Stimulated activated CD8-positive, alpha-beta memory T cell treated with anti-CD3 and anti-CD28 coated beads, Interleukin-15, amount 100 ng/mL, for 48 hours (primary cell): ENCODE data around the gene ADTRP.

Experiments used
- DNase-seq, 2 donors: peaks; one replicate each; pipeline ENCODE4 v3.0.0-alpha.2; 2020; ENCODE audit warnings: low read depth in 2 of 2

ADTRP gene

DNA sequence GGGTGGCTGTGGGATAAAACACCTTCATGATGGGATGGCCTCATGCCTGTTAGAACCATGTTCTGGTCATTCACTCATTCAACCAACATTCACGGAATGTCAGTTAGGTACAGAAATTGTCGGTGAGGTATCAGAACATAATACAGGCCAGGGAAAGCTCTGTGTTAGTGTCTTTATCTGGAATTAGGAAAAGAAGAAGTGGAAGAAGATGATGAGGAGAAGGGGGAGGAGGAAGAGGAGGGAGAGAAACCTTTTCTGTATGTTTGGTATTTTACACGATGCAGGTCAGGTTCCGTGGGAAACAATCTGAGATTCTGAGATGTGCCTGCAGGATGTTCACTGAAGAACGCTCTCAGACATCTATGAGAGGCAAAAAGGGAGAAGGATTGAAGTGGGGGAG lies 5.6 kb downstream of the ADTRP start:
- no peak for DNase-seq

DNA sequence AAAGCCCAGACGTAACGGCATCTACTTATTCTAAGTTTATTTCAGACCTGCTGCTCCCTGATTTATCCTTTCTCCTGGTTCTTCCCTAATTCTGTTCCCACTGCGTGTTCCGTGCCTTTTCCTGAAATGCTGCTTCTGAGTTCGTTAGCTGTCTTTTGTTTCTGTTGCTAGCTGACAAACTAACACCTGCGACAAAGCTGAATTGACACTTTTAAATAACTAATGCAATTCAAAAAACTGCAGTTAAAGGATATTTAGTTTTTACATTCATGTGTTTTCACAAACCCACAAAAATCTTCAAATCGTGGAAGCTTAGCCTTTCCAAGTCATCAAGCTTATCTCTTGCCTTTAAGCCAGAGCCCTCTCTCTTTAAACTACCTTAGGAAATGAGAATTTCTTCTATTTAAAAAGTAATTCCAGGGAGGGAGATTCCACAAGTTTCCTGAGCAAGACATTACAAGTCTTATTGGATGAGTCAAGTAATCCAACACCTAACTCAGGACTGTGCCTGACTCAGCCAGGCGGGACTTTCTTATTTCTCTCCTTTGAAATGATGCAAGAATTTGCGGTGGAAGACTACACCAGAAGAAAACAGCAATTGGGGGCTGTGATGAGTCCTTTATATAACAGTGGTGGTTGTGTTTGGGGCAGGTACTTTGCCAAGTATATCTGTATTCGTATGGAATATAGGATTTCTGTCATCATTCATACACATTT lies 6.3 kb downstream of the ADTRP start:
- DNase-seq, result no peak

DNA sequence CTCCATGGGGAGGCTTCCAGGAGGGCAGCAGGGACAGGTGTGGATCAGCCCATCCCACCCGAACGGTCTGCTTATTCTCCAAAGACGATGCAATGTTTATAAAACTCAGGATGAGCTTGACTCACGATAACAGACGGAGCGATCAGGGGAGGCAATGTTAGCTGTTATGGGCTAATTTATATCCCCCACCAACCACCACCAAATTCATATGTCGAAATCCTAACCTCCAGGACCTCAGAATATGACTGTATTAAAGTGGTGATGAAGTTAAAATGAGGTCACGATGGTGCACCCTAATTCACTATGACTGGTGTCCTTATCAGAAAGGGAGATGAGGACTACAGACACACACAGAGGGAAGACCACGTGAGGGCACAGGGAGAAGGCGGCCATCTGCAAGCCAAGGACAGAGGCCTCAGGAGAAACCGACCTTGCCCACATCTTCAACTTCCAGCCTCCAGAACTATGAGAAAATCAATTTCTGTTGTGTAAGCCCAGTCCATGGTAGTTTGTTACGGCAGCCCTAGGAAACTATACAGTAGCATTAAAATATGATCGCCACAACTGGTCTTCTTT lies 7.0 kb downstream of the ADTRP start:
- no peak for DNase-seq

DNA sequence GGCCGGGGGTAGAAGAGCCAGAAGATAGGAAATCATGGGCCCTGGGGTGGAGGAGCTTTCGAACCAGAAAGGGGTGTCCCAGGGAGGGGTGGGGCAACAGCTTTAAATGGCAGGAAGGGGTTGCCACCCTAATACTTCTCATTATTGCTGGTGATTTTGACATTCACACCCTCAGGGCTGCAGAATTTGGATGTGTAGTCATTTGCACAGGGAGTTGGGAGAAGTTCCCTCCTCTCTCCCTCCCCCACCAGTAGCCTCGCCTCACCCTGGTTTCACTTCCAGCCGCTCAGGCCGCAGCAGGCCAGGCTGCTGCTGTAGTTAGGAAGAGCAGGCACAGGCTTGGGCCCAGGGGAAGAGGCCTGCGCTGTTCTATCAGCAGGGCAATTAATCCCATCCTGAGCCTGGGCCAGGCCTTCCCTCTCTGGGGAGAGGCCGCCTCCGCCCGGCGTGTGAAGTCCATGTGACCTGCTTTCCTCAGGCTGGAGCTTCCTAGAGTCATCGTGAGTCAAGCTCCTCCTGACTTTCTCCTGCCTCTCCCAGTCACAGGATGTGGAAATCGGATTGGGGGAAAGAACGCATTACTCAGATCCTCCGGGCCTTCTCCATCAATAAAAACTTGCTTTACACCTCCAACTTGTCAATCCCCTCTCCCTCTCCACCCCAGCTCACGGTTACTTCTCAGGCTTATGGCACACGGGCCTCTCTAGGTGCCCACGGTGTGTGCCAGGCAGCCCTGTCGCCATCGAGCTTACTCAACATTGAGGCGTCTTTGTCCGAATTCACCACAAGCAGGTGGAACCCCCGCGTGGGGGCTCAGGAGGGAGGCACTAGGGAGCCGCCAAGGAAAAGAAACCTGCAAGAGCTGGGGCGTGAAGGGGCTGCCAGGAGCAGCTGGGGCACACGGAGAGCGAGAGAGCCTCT lies 7.8 kb downstream of the ADTRP start:
- no peak for DNase-seq

DNA sequence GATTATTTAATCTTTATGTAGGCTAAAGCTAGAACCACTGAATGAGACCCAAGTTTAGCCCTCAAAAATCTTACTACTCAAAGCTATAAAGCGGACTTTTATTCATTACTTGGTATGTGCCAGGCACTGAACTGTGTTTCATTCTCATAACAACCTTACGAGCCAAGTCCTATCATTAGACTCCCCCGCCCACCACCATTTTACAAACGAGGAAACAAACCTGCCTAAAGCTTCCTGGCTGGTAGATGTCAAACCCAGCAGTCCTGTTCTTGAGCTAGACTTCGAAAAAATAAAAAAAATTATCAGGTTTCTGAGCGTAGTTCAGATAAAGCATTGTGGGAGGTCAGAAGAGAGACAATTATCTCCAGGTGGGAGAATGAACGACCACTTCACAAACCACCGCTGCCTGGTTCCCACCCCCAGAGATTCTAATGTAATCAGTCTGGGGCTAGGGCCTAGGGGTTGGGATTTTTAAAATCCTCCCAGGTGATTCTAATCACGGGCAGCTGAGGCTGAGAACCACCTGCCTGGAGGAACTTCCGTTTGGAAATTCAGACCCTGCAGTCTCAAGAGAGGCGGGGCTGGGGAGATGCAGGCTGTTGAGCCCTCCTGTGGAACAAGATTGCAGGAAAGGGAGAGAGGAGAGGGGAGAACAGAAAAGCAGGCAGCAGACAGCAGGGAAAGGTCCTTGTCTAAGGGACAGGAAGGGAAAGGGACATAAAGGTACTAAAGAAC lies 8.6 kb downstream of the ADTRP start:
- DNase-seq, result no peak

DNA sequence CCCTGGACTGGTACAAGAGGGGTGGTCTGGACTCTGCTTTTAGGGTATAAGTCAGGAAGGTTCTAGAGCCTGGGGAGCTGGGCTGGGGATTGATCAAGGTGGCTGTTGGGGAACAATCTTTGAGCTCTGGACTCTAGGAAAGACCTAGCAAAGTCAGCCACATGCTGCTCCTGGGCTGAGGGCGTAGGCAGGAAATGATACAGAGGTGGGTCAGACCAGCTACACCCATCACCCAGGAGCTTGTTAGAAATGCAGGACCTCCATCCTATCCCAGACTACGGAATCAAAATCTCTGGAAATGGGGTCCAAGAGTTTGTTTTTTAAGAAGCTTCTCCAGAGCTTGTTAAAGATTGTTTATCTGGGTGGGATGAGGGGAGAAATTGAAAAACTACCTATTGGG lies 9.4 kb downstream of the ADTRP start:
- DNase-seq, result no peak

DNA sequence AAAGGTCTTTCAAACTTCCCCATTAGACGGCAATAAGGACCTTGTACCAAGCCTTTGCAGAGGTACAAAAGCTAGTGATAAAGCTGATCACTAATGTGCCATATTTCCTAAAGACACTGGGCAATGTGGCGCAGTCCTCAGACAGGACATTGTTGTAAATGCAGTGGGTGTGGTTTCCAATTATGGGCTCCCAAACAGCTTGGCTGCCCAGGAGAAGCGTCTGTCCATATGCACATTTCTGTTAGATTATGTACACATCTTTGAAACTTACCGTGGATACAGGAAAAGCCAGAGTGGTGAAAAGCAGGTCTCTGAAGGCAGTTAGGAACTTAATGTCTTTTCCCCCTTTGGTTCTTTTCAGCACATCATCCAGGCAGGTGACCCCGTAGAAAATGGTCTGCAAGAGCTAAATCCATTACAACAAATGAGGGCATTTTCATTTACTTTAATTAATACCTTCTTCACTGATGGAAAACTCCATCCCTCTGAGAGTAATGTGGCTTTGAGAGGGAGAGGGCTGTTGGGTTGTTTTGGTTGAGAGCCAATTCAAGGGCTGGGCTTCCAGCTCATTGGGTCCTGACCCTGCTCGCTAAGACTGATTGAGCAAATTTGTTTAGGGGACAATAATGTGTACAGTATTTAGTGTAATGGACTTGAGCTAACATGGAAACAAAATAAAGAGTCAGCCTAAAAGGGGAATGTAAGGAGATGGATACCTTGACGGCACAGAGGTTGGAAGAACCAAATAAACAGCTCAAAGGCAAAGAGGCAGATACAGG lies 10.4 kb downstream of the ADTRP start:
- DNase-seq, result no peak

DNA sequence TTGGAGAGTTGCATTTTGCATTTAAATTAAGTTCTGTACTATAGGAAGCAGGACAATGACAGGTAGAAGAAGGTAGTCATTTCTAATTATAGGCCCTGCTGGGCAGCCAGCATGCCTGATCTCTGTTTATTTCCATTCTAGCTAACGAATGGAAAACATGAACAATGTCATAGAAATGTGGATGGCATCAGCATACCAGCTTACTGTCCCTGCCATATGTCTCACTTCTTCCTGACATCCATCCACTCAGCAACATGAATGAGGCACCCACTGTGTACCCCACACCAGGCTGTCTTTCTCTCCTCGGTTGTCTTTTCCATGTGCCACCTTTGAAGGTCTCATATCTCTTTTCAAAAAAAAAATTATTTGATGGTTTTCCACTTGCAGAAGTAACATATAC lies 11.1 kb downstream of the ADTRP start:
- DNase-seq, result no peak

DNA sequence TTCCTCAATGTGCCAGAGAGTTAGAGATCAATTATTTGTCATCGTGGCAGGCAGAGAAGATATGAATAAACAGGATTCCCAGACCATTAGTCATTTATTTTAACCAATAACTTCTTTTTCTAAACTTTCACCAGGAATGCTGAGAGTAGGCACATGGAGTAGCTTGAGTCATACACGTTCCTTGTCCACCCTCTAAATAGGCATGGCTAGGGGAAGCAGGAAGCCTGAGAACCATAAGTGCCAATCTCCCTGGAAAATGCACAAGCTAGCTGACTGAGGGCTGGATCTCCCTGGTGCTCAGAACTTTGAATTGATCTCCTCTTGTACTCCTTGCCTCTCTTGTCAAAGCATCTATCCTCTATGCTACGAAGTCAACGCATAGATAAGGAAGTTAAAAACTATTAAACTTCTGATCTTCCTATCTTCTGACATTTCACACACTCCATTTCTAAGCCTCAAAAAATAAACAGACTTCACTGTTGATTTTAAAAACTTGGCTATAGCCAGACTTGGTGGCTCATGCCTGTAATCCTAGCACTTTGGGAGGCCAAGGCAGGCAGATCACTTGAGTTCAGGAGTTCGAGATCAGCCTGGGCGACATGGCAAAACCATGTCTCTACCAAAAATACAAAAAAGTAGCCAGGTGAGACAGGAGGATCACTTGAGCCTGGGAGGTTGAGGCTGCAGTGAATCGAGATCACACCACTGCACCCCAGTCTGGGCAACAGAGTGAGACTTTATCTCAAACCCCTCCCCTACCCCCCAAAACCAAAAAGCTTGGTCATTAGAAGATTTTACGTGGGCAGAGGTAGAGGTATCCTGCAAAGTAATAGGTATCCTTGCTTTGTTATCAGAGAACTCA lies 11.8 kb downstream of the ADTRP start:
- DNase-seq, result no peak

DNA sequence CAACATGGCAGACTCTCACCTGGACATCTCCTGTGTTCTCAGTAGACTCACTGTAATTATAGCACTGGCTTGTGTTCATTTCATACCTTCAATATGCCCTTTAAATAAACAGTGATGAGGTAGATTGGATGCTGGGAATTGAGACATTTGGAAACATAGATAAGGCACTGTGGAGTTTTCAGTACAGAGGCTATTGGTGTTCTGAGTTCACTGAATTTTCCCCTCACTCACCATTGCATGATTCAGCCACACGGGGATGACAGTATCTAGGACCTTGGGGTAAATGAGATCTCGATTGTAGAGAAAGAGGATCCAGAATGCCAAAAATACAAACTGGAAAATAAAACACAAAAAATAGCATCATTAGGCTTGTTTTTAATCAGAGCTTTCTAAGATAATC lies 12.6 kb downstream of the ADTRP start:
- DNase-seq, result no peak

DNA sequence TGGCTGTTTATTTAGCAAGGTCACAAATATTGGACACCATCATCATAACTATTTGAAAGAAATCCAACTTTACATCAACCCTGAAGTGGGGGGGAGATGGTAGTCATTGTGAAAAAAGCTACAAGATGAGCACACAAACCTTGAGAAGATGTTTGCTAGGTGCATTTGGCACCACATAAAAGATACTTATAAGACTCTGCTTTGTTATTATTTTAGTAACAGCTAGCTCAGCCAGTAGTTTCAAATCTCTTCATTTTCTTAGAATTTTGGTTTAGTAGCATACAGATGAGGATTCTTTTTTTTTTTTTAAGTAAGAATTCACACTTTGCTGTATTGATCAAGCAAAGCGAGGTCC lies 14.4 kb downstream of the ADTRP start:
- no peak for DNase-seq

DNA sequence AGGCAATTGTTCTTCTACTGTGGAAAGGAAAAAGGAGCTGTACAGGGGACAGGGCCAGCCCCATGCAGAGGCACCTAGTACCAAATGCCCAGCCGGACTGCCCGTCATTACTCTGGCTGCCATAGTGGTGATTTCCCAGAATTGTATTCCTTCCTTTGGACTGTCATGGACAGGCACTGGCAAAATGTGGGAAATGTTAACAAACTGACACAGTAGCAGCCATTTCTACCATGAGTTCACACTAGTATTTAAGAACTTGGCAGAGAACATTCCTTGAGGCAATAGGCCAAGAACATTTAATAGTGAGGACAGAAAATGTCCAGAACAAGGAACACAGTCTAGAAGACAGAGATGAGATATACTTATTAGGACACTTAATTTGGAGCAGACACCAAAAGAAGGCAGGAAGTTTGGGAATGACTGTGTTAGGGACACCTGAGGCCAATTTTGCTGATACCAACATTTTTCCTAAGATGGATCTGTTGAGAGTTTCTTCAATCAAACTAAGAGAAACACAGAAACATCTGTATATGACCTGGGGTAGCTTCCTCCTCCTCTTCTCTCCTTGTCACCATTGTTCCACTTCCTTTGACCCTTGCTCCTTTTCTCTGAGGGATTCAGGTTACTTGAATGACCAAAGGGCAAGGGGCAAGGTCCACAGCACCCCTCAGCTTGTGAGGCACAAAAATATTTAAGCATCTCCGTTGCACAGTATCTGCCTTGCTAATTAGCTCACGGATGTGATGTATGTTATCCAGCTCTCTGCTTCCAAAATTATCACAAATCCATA lies 14.9 kb downstream of the ADTRP start:
- DNase-seq, result no peak

DNA sequence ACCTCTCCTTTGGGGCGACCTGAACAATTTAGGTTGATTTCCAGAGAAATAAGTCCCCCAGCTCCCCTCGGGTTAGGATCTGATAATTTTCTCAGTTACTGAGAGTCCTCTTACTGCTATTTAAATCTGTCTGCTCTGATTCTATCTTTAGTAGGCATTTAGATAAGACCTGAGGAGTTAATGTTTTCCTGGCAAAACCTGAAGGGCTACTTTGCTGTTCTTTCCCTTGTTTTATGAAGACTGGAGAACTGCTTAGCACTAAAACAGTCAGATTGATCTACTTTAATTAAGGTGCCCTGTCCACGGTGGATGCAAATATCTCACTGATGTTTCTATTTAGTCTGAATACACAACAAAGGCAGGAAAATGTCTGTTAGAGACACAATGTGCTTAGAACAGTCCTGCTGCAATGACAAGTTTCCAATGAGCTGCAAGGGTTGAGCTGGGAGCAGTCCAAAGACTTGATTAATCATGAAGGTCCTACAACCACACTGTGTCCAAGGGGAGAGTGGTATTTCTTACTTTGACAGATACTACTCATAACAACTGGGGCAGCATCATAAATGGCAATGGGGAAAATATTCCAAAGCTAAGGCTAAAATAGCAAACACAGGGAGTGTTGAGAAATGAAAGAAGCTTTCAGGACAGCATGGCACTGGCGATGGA lies 15.7 kb downstream of the ADTRP start:
- no peak for DNase-seq

DNA sequence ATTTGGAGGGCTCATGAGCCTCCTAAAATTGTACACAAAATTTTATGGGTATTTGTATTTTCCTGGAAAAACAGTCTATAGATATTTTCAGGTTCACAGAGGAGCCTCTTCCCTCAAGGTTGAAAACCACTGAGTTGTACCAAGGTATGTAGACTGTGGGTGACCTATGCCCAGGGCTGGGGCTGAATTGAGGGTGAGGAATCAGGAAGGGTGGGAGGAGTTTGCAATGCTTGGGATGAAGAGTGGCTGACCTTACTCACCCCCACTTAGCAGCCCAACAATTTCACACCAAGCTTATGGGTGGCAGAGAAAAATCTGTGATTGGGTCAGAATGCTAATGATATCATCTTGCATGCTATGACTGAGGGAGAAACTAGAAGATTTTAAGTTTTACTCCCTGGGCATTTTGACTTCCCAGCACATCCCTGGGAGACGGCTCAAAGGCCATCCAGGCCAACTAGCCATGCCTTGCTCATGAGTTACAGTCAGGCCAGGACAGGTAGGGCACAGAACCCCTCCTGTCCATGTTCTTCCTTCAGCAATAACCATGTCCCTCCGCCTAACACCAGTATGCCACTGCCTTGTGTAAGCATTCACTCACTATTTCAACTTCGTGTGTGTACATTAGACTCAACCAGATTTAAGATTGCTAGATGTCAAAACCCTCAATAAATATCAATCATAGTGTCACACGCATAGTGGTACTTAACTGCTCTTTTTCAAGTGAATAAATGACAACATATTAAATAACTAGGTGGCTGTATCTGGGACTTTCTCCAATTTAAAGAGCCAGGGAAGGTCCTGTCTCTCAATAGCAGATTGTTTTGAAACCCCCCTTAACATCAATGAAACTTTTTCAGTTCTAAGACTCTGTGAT lies 16.6 kb downstream of the ADTRP start:
- no peak for DNase-seq

DNA sequence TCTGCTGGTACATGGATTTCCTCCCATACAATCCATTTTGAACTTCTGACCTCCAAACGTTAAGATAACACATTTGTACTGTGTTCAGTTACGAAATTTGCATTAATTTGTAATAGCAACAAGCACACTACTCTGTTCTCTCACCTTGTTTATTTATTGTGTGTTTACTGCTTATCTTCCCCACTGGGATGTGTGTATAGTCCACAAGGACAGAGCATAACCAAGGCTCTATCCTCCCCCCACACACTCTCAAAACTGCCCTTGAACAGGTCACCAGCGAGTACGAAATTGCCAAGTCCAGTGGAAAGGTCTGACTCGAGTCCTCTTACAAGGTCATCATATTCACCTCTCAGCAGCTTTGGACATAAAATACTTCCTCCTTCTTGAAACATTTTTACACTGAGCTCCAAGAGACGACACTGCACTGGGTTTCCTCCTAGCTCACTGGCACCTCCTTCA lies 18.6 kb downstream of the ADTRP start:
- DNase-seq, result no peak

DNA sequence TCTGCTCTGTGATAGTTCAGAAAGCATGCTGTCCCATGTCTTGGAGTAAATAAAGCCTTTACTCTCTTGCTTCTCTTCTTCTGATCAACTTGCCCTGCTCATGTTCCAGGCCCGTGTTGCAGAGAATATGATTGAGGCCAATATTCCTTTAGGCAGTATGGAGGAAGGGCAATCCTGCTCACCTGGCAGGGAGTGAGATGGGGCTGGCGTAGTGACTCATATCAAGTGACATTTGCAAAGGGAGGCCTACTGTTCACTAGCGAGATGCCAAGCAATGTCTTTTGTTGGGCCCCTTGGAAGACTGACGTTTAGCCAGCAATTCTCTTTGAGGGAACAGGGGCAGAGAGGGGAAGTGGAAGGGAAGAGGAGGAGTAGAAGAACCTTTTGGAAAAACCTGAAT lies 19.7 kb downstream of the ADTRP start:
- DNase-seq, result no peak

DNA sequence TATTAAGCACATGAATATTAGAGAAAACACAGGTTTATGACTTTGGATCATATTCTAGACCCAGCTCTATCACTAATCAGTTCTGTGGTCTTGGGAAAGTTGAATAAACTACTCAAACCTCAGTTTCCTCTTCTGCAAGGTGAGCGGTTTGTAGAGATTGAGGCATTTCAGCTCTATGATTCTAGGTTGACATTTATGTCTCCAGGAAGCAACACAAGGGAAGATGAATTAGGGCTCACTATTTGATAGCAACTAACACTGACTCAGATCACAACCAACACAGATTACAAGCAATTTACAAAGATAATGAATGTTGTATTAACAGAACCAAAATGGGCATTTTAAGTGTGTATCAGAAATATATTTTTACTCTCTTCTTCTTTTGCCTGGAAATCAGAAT lies 21.9 kb downstream of the ADTRP start:
- DNase-seq, result no peak

DNA sequence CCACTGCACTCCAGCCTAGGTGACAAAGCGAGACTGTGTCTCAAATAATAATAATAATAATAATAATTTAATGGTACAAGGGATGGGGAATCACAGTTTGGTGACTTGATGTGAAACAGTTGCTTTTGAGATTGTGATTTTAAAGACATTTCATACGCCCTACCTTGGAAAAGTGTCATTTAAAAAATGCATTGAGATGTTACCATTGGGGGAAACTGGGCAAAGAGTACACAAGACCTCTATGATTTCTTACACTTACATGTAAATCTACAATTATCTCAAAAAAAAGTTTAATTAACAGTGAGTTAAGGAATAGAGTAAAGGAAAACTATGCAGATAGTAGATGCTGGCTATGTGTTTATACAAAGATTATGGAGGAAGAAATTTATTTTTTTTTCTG lies 22.3 kb downstream of the ADTRP start:
- DNase-seq, result no peak
